GM20431 (cell line): ENCODE results near the gene PEX11G.
"Not testable (repeated sequence)": the region's sequence is repeated elsewhere in the genome, so short reads cannot be mapped to it uniquely, and the experiment has no call there.

Experiments used
- in situ Hi-C: fragments of 300-500 bp; cut with MseI, MboI; formaldehyde crosslinking; loops from one replicate; pipeline ENCODE4 v1.15.0; 2020; ENCODE audit warnings: low sequenced_read_pairs; ENCODE audit not compliant: unreplicated experiment

The PEX11G gene

DNA sequence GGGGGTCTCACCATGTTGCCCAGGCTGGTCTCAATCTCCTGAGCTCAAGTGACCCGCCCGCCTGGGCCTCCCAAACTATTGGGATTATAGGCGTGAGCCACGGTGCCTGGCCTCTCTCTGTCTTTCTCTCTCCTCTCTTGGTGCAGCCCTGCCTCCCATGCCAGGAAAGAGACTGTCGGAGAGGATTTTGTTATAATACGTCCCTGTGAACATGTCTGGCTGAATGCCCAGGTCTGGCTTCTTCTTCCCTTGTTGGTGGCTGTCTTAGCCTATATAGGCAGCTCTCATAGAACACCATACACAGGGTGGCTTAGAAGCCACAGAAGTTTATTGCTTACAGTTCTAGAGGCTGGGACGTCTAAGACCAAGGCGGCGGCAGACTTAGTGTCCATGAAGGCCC, 46.4 kb downstream of the PEX11G start:
- in situ Hi-C loops: no loop called here

DNA sequence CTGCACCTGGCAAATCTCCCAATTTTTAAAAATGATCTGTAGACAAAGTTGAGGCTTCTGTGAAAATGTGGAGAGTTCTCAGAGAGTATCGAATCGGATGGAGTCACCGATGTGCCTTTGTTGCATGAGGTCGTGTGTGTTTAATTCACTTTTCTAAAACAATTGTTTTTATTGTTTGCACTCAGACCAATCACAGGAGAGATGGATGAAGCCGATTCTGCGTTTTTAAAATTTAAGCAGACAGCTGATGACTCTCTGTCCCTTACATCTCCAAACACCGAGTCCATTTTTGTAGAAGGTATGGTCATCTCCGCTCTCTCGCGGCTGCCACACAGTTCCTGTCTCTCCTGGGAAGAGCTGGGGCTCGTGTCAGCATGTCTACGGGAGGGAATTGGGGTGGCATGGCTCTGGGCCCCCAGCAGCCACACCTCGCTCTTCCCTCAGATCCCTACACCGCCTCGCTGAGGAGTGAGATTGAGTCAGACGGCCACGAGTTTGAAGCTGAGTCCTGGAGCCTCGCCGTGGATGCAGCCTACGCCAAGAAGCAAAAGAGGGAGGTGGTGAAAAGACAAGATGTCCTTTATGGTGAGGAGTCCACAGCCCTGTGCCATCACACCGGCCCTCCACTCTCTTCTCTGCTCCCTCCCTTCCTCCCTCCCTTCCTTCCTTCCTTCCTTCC, 47.2 kb downstream of the PEX11G start:
- in situ Hi-C loops: no loop called here

DNA sequence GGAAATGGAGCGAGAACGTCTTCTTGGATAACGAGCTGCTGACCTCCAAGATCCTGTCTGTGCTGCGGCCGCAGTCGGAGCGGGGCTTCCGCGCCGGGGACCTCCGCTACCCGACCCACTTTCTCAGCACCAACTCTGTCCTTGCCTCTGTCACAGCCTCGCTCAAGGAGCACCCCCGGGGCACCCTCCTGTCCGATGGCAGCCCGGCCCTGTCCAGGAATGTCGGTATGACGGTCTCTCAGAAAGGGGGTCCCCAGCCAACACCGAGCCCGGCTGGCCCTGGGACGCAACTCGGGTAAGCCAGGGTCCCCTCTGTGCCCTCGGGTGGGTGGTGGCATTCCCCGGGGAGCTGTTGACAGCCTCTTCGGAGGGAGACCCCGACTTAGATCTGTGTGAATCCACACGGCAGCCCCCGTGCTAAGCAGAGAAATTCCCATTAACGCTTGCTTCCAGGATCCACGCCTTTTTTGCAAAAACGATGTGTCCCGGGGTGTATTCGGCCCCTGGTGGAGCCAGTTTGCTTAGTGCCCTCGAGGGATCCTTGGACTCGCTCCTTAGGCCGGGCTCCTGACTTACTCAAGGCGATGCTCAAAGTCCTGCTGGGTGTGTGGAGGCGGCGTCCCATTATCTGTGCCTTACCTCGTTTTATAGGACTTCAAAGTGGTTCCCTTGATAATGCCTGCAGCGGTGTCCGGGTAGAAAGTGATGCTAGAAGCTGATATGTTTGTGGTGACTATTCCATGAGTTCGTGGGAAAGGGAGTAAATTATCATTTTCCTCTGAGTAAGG, 48.5 kb downstream of the PEX11G start:
- in situ Hi-C loops: no loop called here

DNA sequence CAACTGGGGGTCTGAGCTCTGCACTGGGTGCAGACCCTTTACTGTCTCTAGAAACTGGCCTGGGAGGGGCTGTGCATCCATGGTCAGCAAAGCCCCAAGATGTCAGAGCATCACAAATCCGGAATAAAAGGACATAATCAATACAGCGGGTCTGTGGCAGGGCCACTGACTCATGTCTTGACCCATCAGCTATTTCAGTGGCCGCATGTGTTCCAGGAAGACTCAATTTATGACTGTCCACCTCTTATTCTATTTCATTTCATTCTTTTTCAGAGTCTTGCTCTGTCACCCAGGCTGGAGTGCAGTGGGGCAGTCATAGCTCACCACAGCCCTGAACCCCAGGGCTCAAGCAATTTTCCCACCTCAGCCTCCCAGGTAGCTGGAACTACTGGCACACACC, 53.2 kb downstream of the PEX11G start:
- in situ Hi-C loops: no loop called here

DNA sequence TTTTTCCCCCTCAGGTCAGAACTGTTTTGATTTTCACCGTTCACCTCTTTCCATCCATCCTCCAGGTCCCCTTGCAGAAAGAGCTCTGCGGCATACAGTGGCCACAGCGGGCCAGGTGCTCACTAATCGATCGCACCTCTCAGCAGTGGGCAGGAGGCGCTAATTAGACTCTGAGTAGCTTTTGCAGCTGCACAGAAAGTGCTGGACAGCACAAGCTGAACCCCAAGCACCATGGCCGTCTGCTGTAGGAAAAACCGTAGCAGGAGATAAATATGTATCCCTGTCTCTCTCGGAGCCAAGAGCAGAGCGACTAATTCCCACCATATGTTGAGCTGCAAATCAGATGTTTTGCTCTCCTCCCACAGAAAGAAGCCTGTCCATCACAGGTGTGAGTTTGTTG, 54.4 kb downstream of the PEX11G start:
- in situ Hi-C loops: no loop called here

DNA sequence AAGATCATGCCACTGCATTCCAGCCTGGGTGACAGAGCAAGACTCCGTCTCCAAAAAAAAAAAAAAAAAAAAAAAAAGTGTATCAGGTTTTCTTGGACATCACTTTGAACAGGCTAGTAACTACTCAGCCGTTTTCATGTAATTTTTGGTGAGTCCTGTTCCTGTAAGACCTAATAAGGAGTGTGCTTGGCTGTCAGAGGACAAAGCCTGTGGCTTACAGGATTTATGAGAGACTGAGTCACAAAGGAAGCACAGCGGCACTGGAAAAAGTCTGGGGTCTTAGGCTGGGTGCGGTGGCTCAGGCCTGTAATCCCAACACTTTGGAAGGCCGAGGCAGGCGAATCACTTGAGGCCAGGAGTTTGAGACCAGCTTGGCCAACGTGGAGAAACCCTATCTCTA, 55.4 kb downstream of the PEX11G start:
- in situ Hi-C loops: not testable (repeated sequence)

DNA sequence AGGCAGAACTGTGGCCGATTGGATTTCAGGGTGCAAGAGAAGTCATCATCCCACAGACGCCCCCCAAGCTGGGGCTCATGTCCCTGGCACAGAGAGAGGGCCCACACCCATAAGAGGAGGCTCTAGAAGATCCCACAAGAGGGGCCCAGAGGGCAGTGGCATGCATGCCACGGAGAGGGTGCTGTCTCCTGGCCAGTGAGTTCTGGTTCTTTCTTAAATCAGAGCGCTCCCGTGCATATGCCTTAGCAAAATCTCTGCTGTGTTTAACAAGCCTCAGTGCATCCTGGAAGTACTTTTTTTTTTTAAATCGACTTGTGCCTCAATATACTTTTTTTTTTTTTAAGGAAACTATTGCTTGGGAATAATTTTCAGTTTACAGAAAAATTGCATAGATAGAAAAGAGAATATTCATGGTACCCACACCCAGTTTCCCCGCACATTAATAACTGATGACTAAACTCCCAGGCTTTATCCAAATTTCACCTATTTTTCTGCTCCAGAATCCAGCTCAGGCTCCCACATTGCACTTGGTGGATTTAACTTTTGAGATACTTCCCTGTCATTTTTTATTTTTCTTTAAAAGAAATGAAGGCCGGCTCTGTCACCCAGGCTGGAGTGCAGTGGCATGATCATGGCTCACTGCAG, 59.1 kb downstream of the PEX11G start:
- in situ Hi-C loops: no loop called here

DNA sequence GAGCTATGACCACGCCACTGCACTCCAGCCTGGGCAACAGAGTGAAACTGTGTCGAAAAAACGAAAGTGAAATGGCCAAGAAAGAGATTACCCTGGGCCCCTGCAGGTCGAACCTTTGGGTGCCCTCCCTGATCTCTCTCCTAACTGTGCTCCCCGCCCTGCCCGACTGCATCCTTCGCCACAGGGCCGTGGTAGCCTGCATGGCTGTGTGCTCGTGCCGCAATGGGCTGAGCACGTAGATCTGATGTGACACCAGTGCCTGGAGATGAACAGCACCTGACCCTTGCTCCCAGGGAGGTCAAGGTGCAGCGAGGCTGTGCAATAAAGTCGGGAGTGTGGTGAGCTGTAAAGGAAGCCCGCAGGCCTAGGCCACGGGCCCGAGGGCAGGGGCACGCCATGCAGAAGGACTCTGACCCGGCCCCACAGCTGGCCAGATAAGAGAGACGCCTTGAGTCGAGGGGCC, 60.2 kb downstream of the PEX11G start:
- in situ Hi-C loops: no loop called here

DNA sequence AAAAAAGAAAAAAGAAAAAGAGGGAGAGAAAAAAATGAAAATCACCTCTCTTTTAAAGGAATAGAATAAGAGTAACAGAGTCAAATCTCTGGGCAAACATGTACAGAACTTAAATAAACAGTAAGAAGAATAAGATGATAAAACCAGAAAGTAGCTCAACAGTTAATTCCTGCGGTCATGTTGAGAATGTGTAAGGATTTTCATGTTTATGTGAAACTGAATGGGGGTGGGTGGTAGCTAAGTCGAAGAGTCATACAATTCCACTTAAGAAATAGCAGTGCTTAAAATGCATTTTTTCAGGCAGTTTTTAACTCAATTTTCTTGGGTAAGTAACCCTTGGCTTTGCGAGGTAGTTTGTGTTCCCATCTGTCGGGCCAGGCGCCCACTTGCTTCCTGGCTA, 60.9 kb downstream of the PEX11G start:
- in situ Hi-C loops: no loop called here

DNA sequence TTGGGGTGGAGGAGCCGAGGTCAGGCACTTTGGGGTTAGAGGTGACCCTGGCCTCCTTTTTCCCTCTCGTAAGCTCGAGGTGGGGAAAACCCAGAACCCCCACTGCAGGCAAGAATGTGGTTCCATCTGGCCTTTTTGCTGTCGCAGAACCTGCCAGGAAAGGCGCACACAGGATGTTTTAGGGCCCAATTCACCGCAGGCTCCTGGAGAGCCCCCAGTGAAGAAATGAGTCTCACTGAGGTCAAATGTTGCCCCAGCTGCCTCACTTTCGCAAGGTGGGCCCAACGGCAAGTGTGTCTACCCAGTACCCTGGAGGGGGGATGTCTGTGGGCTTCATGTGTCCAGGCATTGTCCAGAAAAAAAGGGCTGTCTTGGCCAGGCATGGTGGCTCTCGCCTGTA, 61.8 kb downstream of the PEX11G start:
- in situ Hi-C loops: no loop called here
